DND-41 (cell line): ENCODE measurements around the gene SGCD.

Experiments
- ATAC-seq: fragments of 200-7000 bp; cut with Tn5 transposase; 3 replicates; pipeline ENCODE4 v1.9.1; 2021; ENCODE audit warnings: low read depth; ENCODE audit not compliant: insufficient read depth
- DNase-seq: peaks from one replicate; pipeline ENCODE4 v3.0.0-alpha.2; 2020
- H2AFZ ChIP-seq: 2 replicates; pipeline ENCODE4 v1.6.0; 2012; ENCODE audit warnings: low read depth, low read length
- H3K27ac ChIP-seq: 2 replicates; pipeline ENCODE4 v1.5.1; 2012; ENCODE audit warnings: low read length, inconsistent platforms
- H3K27me3 ChIP-seq: fragments of 200-600 bp; sonication (generic); 2 replicates; pipeline ENCODE4 v1.6.0; 2012; ENCODE audit warnings: low read length, mild to moderate bottlenecking, inconsistent platforms; ENCODE audit not compliant: insufficient read depth, poor library complexity
- H3K36me3 ChIP-seq: 2 replicates; pipeline ENCODE4 v1.5.1; 2012; ENCODE audit warnings: low read length, inconsistent platforms; ENCODE audit not compliant: insufficient read depth
- H3K4me1 ChIP-seq: 2 replicates; pipeline ENCODE4 v1.5.1; 2012; ENCODE audit warnings: mild to moderate bottlenecking, low read length; ENCODE audit not compliant: insufficient read depth
- H3K4me2 ChIP-seq: 2 replicates; pipeline ENCODE4 v1.6.0; 2012; ENCODE audit warnings: mild to moderate bottlenecking, moderate library complexity, low read length, inconsistent platforms; ENCODE audit not compliant: insufficient read depth
- H3K4me3 ChIP-seq, 2 experiments: fragments of 200-600 bp in 1 of 2; shearing (Covaris generic) in 1 of 2; 2 replicates each; pipeline ENCODE4 v1.5.1; 2012 to 2016; ENCODE audit warnings: inconsistent platforms in 2 of 2, low read length in 2 of 2, mild to moderate bottlenecking in 2 of 2, low read depth in 1 of 2, moderate library complexity in 1 of 2
- H3K79me2 ChIP-seq: 2 replicates; pipeline ENCODE4 v1.6.0; 2012; ENCODE audit warnings: low read length, inconsistent platforms; ENCODE audit not compliant: insufficient read depth
- H3K9ac ChIP-seq: 2 replicates; pipeline ENCODE4 v1.6.0; 2012; ENCODE audit warnings: low read depth, mild to moderate bottlenecking, inconsistent platforms, low read length, moderate library complexity
- H3K9me3 ChIP-seq: 2 replicates; pipeline ENCODE4 v1.5.1; 2012; ENCODE audit warnings: low read length, moderate library complexity, mild to moderate bottlenecking, inconsistent platforms; ENCODE audit not compliant: insufficient read depth, severe bottlenecking
- H4K20me1 ChIP-seq: 2 replicates; pipeline ENCODE4 v1.6.0; 2012; ENCODE audit warnings: low read length; ENCODE audit not compliant: insufficient read depth
- EZH2 ChIP-seq: IDR thresholded peaks from 3 replicates; pipeline ENCODE4 v1.6.1; 2012; ENCODE audit warnings: borderline replicate concordance, low read depth, mild to moderate bottlenecking, moderate library complexity, low read length, inconsistent platforms; ENCODE audit not compliant: severe bottlenecking
- TF ChIP-seq, protein P1 (sequence below): IDR thresholded peaks from 2 replicates; pipeline ENCODE4 v1.5.1; 2012; ENCODE audit warnings: borderline replicate concordance, low read length, moderate library complexity, mild to moderate bottlenecking; ENCODE audit not compliant: poor library complexity, severe bottlenecking; ENCODE audit errors: extremely low read depth

The SGCD gene

DNA sequence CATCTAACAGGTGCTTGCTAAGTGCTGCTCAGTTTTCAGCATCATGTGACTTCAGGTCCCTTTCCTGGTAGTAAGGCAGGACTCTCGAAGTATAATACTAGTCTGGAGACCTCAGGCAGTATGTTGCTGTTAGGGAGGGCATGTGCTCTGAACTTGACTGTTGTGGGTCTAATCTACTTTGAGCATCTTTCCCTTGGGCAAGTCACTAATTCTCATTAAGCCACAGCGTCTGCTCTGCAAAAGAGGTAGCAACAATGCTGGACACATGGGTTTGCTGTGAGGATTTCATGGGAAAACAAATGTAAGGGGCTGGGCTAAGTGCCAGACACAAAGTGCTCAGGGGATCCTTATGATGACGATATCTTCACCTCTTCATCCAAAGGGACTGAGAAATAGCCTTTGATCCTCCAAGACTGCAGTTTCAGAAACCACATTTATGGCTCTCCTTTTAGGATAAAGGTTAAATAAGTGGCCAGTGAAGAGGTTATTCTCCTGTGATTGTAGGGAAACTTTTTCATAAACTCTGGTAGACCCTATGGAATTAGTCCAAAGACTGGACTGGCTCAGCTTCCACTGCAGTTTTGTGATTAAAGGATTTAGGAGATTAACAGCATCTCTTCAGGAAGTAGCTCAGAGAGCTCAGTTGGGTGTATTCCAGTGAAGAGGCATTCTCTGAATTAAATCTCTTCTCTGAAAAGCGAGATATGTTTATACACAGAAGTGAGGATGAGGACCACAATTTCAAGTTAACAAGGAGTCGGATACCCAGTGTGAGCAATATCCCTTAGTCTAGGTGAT lies 216.6 kb downstream of the SGCD start:
- ATAC-seq (no peak), DNase-seq (no peak)
- H3K36me3 ChIP-seq: no peaks in the 10 kb centered on the region
- H3K4me2 ChIP-seq: no peak overlapping the region
- H3K4me3 ChIP-seq: no peak overlapping the region
- no peaks in the 10 kb centered on the region for H3K79me2 ChIP-seq
- no peak for TF ChIP-seq EZH2
- TF ChIP-seq, protein P1, sequence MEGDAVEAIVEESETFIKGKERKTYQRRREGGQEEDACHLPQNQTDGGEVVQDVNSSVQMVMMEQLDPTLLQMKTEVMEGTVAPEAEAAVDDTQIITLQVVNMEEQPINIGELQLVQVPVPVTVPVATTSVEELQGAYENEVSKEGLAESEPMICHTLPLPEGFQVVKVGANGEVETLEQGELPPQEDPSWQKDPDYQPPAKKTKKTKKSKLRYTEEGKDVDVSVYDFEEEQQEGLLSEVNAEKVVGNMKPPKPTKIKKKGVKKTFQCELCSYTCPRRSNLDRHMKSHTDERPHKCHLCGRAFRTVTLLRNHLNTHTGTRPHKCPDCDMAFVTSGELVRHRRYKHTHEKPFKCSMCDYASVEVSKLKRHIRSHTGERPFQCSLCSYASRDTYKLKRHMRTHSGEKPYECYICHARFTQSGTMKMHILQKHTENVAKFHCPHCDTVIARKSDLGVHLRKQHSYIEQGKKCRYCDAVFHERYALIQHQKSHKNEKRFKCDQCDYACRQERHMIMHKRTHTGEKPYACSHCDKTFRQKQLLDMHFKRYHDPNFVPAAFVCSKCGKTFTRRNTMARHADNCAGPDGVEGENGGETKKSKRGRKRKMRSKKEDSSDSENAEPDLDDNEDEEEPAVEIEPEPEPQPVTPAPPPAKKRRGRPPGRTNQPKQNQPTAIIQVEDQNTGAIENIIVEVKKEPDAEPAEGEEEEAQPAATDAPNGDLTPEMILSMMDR: no peak
- H3K9me3 ChIP-seq: no peaks in the 10 kb centered on the region
- no peak overlapping the region for H3K9ac ChIP-seq
- no peak overlapping the region for H3K27ac ChIP-seq
- H3K27me3 ChIP-seq: peaks cover 2% of the 10 kb centered on the region
- H4K20me1 ChIP-seq: no peaks in the 10 kb centered on the region
- H3K4me1 ChIP-seq: no peaks in the 10 kb centered on the region
- no peak overlapping the region for H2AFZ ChIP-seq

DNA sequence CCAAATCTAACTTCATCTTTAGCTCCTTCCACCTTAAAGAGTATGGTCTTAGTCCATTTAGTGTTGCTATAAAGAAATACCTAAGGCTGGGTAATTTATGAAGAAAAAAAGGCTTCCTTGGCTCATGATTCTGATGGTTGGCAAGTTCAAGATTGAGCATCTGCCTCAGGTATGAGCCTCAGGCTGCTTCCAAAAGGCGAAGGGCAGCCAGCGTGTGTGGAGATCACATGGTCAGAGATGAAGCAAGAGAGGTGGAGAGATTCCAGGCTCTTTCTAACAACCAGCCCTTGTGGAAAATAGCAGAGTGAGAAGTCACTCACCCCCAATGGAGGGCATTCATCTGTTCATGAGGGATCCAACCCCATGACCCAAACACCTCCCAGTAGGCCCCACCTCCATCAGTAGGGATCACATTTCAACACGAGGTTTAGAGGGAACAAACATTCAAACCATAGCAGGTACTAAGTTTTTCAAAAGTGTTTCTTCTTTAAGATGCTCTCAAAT lies 225.9 kb downstream of the SGCD start:
- no peak overlapping the region for H3K27ac ChIP-seq
- no peak overlapping the region for H3K4me3 ChIP-seq
- H3K4me1 ChIP-seq: no peaks in the 10 kb centered on the region
- H2AFZ ChIP-seq: no peak overlapping the region
- no peak overlapping the region for H3K4me2 ChIP-seq
- TF ChIP-seq, protein P1: no peak
- TF ChIP-seq EZH2: no peak
- no peaks in the 10 kb centered on the region for H3K79me2 ChIP-seq
- no peaks in the 10 kb centered on the region for H4K20me1 ChIP-seq
- no peaks in the 10 kb centered on the region for H3K36me3 ChIP-seq
- ATAC-seq: no peak
- H3K9ac ChIP-seq: no peak overlapping the region
- H3K9me3 ChIP-seq: no peaks in the 10 kb centered on the region
- DNase-seq: no peak
- peaks cover 4% of the 10 kb centered on the region for H3K27me3 ChIP-seq

DNA sequence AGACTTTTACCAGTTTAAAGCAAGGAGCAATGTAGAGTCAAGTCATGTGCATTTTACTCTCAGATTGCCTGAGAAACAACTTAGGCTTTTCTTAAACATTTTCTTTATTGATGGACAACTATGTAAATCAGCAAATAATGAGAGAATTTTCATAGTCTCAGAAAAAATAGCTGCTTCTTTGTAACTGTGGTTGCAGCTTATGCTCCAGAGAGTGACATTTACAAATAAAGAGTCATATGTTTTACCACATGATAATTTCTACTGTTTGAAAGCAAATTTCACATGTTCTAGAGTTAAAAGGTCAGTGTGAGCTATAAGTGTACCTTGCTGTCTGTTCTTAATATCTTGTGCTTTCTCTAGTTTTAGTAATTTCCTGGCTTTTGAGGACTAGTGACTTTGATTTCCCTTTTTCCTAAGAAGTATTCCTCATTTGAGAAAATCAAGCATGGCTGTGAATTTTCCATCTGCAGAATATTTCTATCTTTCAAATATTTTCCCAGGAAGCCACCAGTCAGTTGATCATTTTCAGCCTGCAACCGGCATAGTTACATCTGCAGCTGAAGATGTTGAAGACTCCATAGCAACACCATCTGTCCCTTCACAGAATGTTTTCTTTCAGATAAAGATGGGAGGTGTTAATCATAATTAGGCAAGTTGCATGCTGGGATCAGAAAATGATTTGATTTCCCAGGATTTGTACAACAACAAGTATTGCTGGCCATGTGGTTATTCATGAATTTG lies 229.9 kb downstream of the SGCD start:
- H3K9ac ChIP-seq: no peak overlapping the region
- H3K4me3 ChIP-seq: no peak overlapping the region
- no peak for ATAC-seq
- no peaks in the 10 kb centered on the region for H3K4me1 ChIP-seq
- H3K27me3 ChIP-seq: peaks cover 18% of the 10 kb centered on the region
- no peaks in the 10 kb centered on the region for H4K20me1 ChIP-seq
- TF ChIP-seq, protein P1: no peak
- no peak for TF ChIP-seq EZH2
- no peaks in the 10 kb centered on the region for H3K9me3 ChIP-seq
- no peaks in the 10 kb centered on the region for H3K79me2 ChIP-seq
- no peak overlapping the region for H2AFZ ChIP-seq
- no peak overlapping the region for H3K4me2 ChIP-seq
- no peak overlapping the region for H3K27ac ChIP-seq
- H3K36me3 ChIP-seq: no peaks in the 10 kb centered on the region
- DNase-seq: no peak
